Suprapubic skin (tissue), 4 donors: Measurements from ENCODE around the gene SHROOM1. TPM values are rescaled to one million over a fixed set of nuclear protein-coding genes. Genes with fewer than 3 reads are reported as not detected.
A peak's percentile ranks its signal among the peaks of the same experiment; 100 is the strongest.

Source experiments
- DNase-seq, 2 donors: peaks; one replicate each; pipeline ENCODE4 v3.0.0-alpha.2; 2019; ENCODE audit warnings: low spot score in 2 of 2
- H3K27ac ChIP-seq: fragments of 200-600 bp; sonication (generic); one replicate; pipeline ENCODE4 v1.5.1; 2019
- H3K27me3 ChIP-seq: fragments of 200-600 bp; sonication (generic); one replicate; pipeline ENCODE4 v1.5.1; 2019
- H3K36me3 ChIP-seq: fragments of 200-600 bp; sonication (generic); one replicate; pipeline ENCODE4 v1.5.1; 2019
- H3K4me1 ChIP-seq: fragments of 200-600 bp; sonication (generic); one replicate; pipeline ENCODE4 v1.5.1; 2019
- H3K4me3 ChIP-seq: fragments of 200-600 bp; sonication (generic); one replicate; pipeline ENCODE4 v1.5.1; 2019; ENCODE audit warnings: mild to moderate bottlenecking
- H3K9me3 ChIP-seq: fragments of 200-600 bp; sonication (generic); one replicate; pipeline ENCODE4 v1.5.1; 2019
- EP300 ChIP-seq: sonication (generic); formaldehyde crosslinking; IDR thresholded peaks from one replicate; pipeline ENCODE4 v1.6.1; 2017; ENCODE audit warnings: antibody characterized with exemption
- POLR2A ChIP-seq, 2 donors: fragments of 450-650 bp; IDR thresholded peaks; one replicate each; pipeline ENCODE4 v1.6.1; 2017; ENCODE audit warnings: antibody characterized with exemption in 2 of 2, mild to moderate bottlenecking in 2 of 2, moderate library complexity in 2 of 2
- POLR2AphosphoS5 ChIP-seq, 3 donors: sonication (generic); formaldehyde crosslinking; IDR thresholded peaks; one replicate each; pipeline ENCODE4 v1.6.1; 2017; ENCODE audit warnings: antibody characterized with exemption in 3 of 3
- WGBS: methylation state at CpG from one replicate; pipeline ENCODE4 v1.1.5; 2018; 5-methylcytosine and 5-hydroxymethylcytosine counted together
- total RNA-seq, 4 donors: library from RNA; depleted of rRNA; stranded (reverse); fragments of >200 nt; gene quantifications; one replicate each; pipeline ENCODE4 v1.1.0, GENCODE V29; 2016
- TF ChIP-seq, protein P1 (sequence below), 2 donors: fragments of 200-600 bp in 1 of 2; fragments of 450-650 bp in 1 of 2; sonication (generic) in 1 of 2; IDR thresholded peaks; one replicate each; pipeline ENCODE4 v1.5.1; 2016 to 2019; ENCODE audit warnings: antibody characterized with exemption in 2 of 2, mild to moderate bottlenecking in 1 of 2, moderate library complexity in 1 of 2

SHROOM1 gene
- total RNA-seq, 4 donors from 2014 or later: 0.76 to 2.8 (median 2.3) TPM

- H3K27me3 ChIP-seq: peaks cover 39% of the 10 kb centered on the region
- no peak for TF ChIP-seq POLR2AphosphoS5 (IDR thresholded peaks at IDR 0.05)
- TF ChIP-seq, protein P1, sequence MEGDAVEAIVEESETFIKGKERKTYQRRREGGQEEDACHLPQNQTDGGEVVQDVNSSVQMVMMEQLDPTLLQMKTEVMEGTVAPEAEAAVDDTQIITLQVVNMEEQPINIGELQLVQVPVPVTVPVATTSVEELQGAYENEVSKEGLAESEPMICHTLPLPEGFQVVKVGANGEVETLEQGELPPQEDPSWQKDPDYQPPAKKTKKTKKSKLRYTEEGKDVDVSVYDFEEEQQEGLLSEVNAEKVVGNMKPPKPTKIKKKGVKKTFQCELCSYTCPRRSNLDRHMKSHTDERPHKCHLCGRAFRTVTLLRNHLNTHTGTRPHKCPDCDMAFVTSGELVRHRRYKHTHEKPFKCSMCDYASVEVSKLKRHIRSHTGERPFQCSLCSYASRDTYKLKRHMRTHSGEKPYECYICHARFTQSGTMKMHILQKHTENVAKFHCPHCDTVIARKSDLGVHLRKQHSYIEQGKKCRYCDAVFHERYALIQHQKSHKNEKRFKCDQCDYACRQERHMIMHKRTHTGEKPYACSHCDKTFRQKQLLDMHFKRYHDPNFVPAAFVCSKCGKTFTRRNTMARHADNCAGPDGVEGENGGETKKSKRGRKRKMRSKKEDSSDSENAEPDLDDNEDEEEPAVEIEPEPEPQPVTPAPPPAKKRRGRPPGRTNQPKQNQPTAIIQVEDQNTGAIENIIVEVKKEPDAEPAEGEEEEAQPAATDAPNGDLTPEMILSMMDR (IDR thresholded peaks at IDR 0.05): no peak
- TF ChIP-seq POLR2A (IDR thresholded peaks at IDR 0.05): no peak
- no peak for TF ChIP-seq EP300
- H3K9me3 ChIP-seq: no peaks in the 10 kb centered on the region
- DNase-seq: no peak
- peaks cover 29% of the 10 kb centered on the region for H3K4me1 ChIP-seq
- H3K27ac ChIP-seq: no peak overlapping the region
- H3K4me3 ChIP-seq: no peak overlapping the region
- no peaks in the 10 kb centered on the region for H3K36me3 ChIP-seq
- WGBS: 96% methylated on average over 1 of the region's 1 CpG
These were observed 15.0 kb downstream of the SHROOM1 start for GRCh38 chr5:132815454-132815853.

DNA sequence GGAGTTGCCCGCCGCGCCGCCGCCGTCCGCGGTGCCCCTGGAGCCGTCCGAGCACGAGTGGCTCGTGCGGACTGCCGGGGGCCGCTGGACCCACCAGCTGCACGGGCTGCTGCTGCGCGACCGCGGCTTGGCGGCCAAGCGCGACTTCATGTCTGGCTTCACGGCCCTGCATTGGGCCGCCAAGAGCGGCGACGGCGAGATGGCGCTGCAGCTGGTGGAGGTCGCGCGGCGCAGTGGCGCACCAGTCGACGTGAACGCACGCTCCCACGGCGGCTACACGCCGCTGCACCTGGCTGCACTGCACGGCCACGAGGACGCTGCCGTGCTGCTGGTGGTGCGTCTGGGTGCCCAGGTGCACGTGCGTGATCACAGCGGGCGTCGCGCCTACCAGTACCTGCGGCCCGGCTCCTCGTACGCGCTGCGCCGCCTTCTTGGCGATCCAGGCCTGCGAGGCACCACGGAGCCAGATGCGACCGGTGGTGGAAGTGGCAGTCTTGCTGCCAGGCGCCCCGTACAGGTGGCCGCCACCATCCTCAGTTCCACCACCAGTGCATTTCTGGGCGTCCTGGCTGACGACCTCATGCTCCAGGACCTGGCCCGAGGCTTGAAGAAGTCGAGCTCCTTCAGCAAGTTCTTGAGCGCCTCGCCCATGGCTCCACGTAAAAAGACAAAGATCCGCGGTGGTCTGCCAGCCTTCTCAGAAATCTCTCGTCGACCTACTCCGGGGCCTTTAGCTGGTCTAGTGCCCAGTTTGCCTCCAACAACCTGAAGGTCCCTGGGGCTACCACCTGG is 15.7 kb downstream of the SHROOM1 start:
- peaks cover 22% of the 10 kb centered on the region for H3K4me1 ChIP-seq
- peak in 1 of 2 donors; percentile 74 for DNase-seq
- peaks cover 41% of the 10 kb centered on the region for H3K27me3 ChIP-seq
- no peak for TF ChIP-seq POLR2A (IDR thresholded peaks at IDR 0.05)
- no peak for TF ChIP-seq POLR2AphosphoS5 (IDR thresholded peaks at IDR 0.05)
- no peak for TF ChIP-seq EP300
- TF ChIP-seq, protein P1 (IDR thresholded peaks at IDR 0.05): no peak
- WGBS: 92% methylated on average over 8 of the region's 81 CpGs
- H3K9me3 ChIP-seq: no peaks in the 10 kb centered on the region
- H3K4me3 ChIP-seq: peak overlapping the region; percentile 50
- no peaks in the 10 kb centered on the region for H3K36me3 ChIP-seq
- no peak overlapping the region for H3K27ac ChIP-seq

GRCh38 chr5:132813599-132814502 is 16.6 kb downstream of the SHROOM1 start:
- Histone ChIP-seq H3K9me3 (no peaks in the 10 kb centered on the region), H3K4me1 (peaks cover 18% of the 10 kb centered on the region), H3K4me3 (peak overlapping the region; percentile 50), H3K27ac (peak overlapping the region; percentile 25), H3K36me3 (no peaks in the 10 kb centered on the region), H3K27me3 (peaks cover 41% of the 10 kb centered on the region)
- DNase-seq: peak in 1 of 2 donors; percentile 79
- 0% methylated on average over 9 of the region's 110 CpGs for WGBS
- TF ChIP-seq EP300 (no peak), POLR2AphosphoS5 (IDR thresholded peaks at IDR 0.05) (no peak), POLR2A (IDR thresholded peaks at IDR 0.05) (no peak)
- TF ChIP-seq, protein P1 (IDR thresholded peaks at IDR 0.05): no peak

GRCh38 chr5:132812781-132813598 is 17.5 kb downstream of the SHROOM1 start, which contains the start of gene SOWAHA:
Gene SOWAHA (plus strand): TSS chr5:132813302. CDS start chr5:132813622, 320 bp downstream.
- Histone ChIP-seq H3K9me3 (no peaks in the 10 kb centered on the region), H3K27me3 (peaks cover 41% of the 10 kb centered on the region), H3K27ac (peak within 1 kb of the TSS; percentile 25), H3K4me1 (peaks cover 18% of the 10 kb centered on the region), H3K4me3 (peak within 1 kb of the TSS; percentile 50), H3K36me3 (no peaks in the 10 kb centered on the region)
- peak in 1 of 2 donors; percentile 76 for DNase-seq
- TF ChIP-seq POLR2A (IDR thresholded peaks at IDR 0.05): no peak
- TF ChIP-seq, protein P1 (IDR thresholded peaks at IDR 0.05): no peak
- no peak for TF ChIP-seq EP300
- TF ChIP-seq POLR2AphosphoS5 (IDR thresholded peaks at IDR 0.05): no peak
- WGBS: 7% methylated on average over 46 of the region's 68 CpGs
